Subcutaneous abdominal adipose tissue (tissue), 5 donors: ENCODE measurements around the gene PNLDC1.

ENCODE experiments used
- H3K27ac ChIP-seq: one replicate; pipeline ENCODE4 v1.7.0; 2013; ENCODE audit warnings: low read depth, mild to moderate bottlenecking, inconsistent platforms, low read length, moderate library complexity
- H3K27me3 ChIP-seq, 5 donors: one replicate each; pipeline ENCODE4 v1.7.0; 2013; ENCODE audit warnings: low read length in 5 of 5, inconsistent platforms in 1 of 5; ENCODE audit not compliant: control insufficient read depth in 5 of 5, insufficient read depth in 4 of 5
- H3K36me3 ChIP-seq, 5 donors: one replicate each; pipeline ENCODE4 v1.7.0; 2013; ENCODE audit warnings: low read length in 5 of 5; ENCODE audit not compliant: control insufficient read depth in 5 of 5, insufficient read depth in 5 of 5
- H3K4me1 ChIP-seq, 5 donors: one replicate each; pipeline ENCODE4 v1.7.0; 2013; ENCODE audit warnings: low read length in 5 of 5, mild to moderate bottlenecking in 3 of 5, moderate library complexity in 1 of 5; ENCODE audit not compliant: control insufficient read depth in 5 of 5, insufficient read depth in 5 of 5
- H3K4me3 ChIP-seq, 5 donors: one replicate each; pipeline ENCODE4 v1.7.0; 2013; ENCODE audit warnings: low read length in 5 of 5, low read depth in 1 of 5
- H3K9ac ChIP-seq, 5 donors: one replicate each; pipeline ENCODE4 v1.7.0; 2013; ENCODE audit warnings: low read length in 5 of 5, mild to moderate bottlenecking in 4 of 5, moderate library complexity in 3 of 5
- H3K9me3 ChIP-seq, 5 donors: one replicate each; pipeline ENCODE4 v1.7.0; 2013; ENCODE audit warnings: low read length in 5 of 5; ENCODE audit not compliant: control insufficient read depth in 5 of 5
- donor health status: healthy.
- donor health status: healthy.
- donor health status: healthy.
- donor health status: healthy.
- donor health status: healthy.

PNLDC1 gene

DNA sequence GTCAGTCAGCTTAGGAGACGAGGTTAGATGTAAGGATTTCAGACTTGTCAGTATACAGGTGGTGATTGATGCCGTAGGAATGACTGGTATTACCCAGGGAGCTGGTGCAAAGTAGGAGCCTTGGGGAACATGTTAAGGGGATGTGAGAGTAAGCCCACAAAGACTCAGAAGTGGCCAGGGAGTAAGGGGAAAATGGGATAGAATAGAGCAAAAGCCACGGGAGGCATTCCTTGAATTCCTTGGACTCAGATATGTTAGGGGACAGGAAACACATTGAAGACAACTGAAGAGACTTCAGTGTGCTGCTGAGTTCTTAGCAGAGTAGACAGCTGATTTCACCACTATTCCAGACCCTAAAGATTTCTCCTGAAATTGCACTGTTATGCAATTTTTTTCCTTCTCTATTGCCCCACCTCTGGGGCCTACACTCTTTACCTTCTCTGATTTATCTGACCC is 39.4 kb upstream of the PNLDC1 start:
- Histone ChIP-seq H3K36me3 (peaks cover 6 to 27% (median 24%) of the 10 kb centered on the region in 5 donors), H3K4me3 (peak overlapping the region in 4 of 5 donors; percentile 82 to 90 (median 86)), H3K4me1 (peaks cover 0 to 32% (median 22%) of the 10 kb centered on the region in 5 donors), H3K9ac (peak overlapping the region in 3 of 5 donors; percentile 87 to 97 (median 90)), H3K9me3 (no peaks in the 10 kb centered on the region), H3K27ac (peak overlapping the region; percentile 94), H3K27me3 (no peaks in the 10 kb centered on the region)

DNA sequence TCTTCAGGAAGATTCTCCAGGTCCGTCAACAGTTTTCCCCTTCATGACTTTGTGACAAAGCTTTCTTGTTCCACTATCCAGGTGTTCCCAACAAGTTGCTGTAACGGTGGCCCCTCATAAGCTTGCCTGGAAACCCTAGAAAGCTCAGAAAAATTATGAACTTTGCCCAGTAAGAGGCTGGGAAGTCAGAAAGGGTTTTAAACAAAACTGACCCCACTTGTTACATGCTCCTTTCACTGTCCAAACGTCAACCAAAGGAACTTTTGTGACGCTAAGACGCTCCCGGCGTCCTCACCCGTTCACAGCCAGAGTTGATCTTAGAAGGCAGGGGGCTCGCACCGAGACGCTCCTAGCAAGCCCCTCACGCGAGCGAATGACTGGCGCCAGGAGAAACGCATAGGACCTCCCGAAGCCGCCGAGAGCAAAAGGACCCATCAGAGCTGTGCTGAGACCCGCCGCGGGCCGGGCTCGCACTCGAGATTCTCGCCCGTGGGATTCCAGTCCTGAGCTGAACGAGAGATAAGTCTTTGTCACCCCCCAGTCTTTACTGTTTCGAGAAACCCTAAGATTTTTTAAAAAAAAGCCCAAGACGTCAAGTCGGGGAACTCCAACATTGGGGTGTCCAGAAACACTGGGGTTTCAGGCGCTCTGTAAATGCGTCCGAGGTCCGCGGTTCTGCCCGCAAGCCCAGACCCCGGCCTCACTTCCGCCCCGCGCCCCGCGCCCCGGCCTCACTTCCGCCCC is 38.8 kb upstream of the PNLDC1 start:
- Histone ChIP-seq H3K4me3 (peak overlapping the region; percentile 82 to 96 (median 87)), H3K4me1 (peaks cover 0 to 32% (median 22%) of the 10 kb centered on the region in 5 donors), H3K27ac (peak overlapping the region; percentile 94), H3K27me3 (no peaks in the 10 kb centered on the region), H3K9ac (peak overlapping the region; percentile 41 to 97 (median 88)), H3K36me3 (peaks cover 0 to 22% (median 19%) of the 10 kb centered on the region in 5 donors), H3K9me3 (no peaks in the 10 kb centered on the region)

DNA sequence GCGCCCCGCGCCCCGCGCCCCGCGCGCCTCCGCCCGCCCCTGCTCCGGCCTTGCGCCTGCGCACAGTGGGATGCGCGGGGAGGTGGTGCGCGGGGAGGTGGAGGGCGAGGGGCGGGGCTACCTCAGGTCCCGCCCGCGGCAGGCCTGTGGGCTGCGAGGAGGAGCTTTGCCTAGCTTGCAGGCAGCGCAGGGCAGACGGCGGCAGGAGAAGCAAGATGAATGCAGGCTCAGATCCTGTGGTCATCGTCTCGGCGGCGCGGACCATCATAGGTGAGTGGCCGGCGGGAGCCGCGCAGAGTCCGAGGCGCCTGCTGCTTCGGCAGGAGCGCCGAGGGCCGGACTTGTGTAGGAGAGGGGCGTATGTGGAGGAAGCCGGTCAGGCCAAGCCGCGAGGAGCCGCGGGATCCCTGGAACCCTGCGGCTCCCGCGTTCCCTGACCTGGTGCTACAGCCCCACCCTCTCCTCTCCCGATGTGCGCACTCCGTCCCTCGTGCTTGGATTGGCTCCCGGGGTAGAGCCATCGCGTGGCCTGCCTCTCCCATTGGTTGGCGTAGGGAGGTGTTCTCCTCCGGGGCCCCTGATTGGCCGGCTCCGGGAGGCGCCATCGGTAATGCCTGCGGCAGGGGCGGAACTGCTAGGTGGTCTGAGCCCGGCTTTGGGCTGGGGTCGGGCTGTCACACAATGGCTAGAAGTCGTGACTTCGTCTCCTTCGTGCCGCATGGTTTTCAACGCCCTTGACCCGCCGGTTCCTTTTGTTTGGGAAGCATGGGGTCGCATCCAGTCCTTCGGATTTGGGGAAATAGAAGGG is 38.0 kb upstream of the PNLDC1 start, which contains the start of gene ACAT2:
ACAT2 (plus strand) TSS at position 173 of the 808 bp plus-strand sequence; CDS start at position 216, 43 bp downstream.
- Histone ChIP-seq H3K9ac (peak within 1 kb of the TSS; percentile 41 to 97 (median 88)), H3K36me3 (peaks cover 2 to 22% (median 21%) of the 10 kb centered on the region in 5 donors), H3K27me3 (no peaks in the 10 kb centered on the region), H3K4me3 (peak within 1 kb of the TSS; percentile 85 to 96 (median 90)), H3K9me3 (no peaks in the 10 kb centered on the region), H3K4me1 (peaks cover 0 to 28% (median 18%) of the 10 kb centered on the region in 5 donors), H3K27ac (peak within 1 kb of the TSS; percentile 94)

DNA sequence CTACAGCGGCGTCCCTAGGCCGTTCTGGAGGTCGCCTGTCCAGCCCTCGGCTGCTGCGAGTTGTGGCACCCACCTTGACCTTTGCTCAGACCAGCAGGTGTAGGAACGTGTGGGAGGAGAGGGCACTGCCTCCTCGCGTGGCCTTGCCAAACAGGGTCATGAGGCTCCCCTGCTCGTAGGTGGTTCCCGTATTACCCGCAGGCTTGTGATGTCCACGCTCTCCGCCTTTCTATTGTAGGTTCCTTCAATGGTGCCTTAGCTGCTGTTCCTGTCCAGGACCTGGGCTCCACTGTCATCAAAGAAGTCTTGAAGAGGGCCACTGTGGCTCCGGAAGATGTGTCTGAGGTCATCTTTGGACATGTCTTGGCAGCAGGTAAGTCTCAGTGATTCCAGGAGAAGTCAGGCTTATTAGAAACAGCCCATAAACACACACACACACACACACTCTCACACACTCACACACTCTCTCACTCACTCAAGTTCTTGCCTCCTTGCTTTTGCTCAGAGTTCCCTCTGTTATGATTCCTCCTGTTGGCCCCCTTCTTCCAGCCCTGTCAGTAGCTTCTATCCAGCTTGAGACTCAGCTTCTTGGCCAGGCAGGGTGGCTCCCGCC is 37.3 kb upstream of the PNLDC1 start:
- peak overlapping the region; percentile 72 to 96 (median 90) for H3K4me3 ChIP-seq
- peak overlapping the region in 4 of 5 donors; percentile 66 to 94 (median 82) for H3K9ac ChIP-seq
- no peaks in the 10 kb centered on the region for H3K27me3 ChIP-seq
- H3K4me1 ChIP-seq, result peaks cover 0 to 28% (median 18%) of the 10 kb centered on the region in 5 donors
- H3K27ac ChIP-seq, result peak overlapping the region; percentile 94
- peaks cover 7 to 26% (median 26%) of the 10 kb centered on the region in 5 donors for H3K36me3 ChIP-seq
- H3K9me3 ChIP-seq, result no peaks in the 10 kb centered on the region

DNA sequence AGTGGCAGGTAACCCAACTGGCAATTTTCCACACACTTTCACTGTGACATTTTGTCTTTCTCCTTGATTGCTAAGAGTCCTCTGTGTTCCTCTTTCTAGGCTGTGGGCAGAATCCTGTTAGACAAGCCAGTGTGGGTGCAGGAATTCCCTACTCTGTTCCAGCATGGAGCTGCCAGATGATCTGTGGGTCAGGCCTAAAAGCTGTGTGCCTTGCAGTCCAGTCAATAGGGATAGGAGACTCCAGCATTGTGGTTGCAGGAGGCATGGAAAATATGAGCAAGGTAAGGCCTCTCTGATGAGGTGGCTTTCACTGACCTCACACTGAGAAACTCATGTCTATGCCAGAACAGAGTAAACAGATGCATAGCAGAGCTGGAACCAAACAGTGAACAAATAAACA is 33.2 kb upstream of the PNLDC1 start:
- Histone ChIP-seq H3K4me1 (peaks cover 0 to 11% (median 7%) of the 10 kb centered on the region in 5 donors), H3K27ac (no peak overlapping the region), H3K9me3 (no peaks in the 10 kb centered on the region), H3K27me3 (no peaks in the 10 kb centered on the region), H3K4me3 (no peak overlapping the region), H3K36me3 (peaks cover 21 to 42% (median 28%) of the 10 kb centered on the region in 5 donors), H3K9ac (no peak overlapping the region)

DNA sequence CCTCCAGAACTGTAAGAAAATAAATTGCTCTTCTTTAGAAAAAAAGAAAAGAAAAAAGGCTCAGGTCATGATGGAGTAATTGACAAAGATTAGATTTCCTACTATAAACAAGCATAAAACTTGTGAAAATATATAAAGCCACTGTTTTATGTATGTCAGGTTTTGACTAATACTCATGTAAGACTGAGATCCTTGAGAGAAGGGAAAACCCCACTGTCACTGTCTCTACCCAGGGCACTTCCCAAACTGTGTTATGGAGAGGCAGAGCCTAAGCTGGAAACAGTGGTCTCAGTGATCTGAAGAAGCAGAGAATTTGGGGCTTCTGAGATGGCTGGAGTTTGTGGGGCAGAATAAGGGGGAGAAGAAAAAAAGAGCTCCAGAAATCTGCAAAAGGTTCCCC is 30.6 kb upstream of the PNLDC1 start:
- H3K4me3 ChIP-seq, result no peak overlapping the region
- H3K27ac ChIP-seq, result no peak overlapping the region
- H3K27me3 ChIP-seq, result no peaks in the 10 kb centered on the region
- no peaks in the 10 kb centered on the region for H3K9me3 ChIP-seq
- H3K4me1 ChIP-seq, result no peaks in the 10 kb centered on the region
- no peak overlapping the region for H3K9ac ChIP-seq
- H3K36me3 ChIP-seq, result peaks cover 21 to 42% (median 28%) of the 10 kb centered on the region in 5 donors

DNA sequence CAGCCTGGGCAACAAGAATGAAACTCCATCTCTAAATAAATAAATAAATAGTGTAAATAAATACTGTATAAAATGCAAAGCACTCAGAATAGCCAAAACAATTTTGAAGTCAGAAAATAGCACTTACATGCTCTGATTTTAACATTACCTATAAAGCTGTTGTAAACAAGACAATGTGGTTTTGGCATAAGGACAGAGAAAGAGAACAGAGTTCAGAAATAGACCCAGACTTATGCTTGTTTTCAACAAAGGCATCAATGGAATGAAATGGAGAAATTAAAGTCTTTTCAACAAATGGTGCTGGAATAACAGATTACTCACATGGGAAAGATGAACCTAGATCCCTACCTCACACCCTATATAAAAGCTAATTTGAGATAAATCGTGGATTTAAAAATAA is 27.9 kb upstream of the PNLDC1 start:
- H3K4me1 ChIP-seq, result no peaks in the 10 kb centered on the region

DNA sequence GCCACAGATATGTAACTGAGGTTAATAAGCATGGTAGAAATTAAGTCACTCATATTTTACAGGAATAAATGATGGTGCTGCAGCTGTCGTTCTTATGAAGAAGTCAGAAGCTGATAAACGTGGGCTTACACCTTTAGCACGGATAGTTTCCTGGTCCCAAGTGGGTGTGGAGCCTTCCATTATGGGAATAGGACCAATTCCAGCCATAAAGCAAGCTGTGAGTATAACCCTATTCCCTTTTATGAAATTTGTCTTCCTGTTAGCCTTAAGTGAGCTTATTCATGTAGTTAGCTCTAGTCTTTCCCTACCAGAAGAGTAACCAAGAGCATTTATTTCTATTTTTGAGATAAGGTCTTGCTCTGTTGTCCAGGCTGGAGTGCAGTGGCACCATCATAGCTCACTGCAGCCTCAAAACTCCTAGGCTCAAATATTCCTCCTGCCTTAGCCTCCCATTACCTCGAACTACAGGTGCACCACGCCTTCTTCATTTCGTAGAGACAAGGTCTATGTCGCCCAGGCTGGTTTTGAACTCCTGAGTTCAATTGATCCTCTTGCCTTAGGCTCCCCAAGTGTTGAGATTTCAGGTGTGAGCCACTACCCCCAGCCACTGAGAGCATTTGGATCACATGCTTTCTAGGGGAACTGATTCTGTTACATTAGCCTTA is 22.7 kb upstream of the PNLDC1 start:
- Histone ChIP-seq H3K4me1 (no peaks in the 10 kb centered on the region), H3K36me3 (peaks cover 43 to 72% (median 54%) of the 10 kb centered on the region in 5 donors), H3K27ac (no peak overlapping the region), H3K9ac (no peak overlapping the region), H3K9me3 (no peaks in the 10 kb centered on the region), H3K4me3 (no peak overlapping the region), H3K27me3 (no peaks in the 10 kb centered on the region)

More for the DNA sequence above, 27.9 kb upstream of the PNLDC1 start:
- Histone ChIP-seq H3K27me3 (no peaks in the 10 kb centered on the region), H3K36me3 (peaks cover 14 to 49% (median 30%) of the 10 kb centered on the region in 5 donors), H3K9ac (no peak overlapping the region), H3K27ac (no peak overlapping the region), H3K4me3 (no peak overlapping the region), H3K9me3 (no peaks in the 10 kb centered on the region)

DNA sequence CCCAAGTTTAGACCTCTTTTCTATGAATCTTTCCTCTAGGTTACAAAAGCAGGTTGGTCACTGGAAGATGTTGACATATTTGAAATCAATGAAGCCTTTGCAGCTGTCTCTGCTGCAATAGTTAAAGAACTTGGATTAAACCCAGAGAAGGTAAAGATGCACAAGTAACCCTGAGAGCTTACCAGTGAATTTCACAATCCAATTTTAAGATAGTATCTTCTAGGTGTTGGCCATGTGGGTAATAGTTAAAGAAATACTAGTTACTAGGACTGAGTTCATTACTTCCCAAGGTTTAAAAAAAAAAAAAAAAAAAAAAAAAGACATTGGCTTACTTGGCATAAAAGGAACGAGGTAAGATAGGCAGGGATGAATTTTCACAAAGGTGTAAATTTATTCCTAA is 21.9 kb upstream of the PNLDC1 start:
- H3K36me3 ChIP-seq, result peaks cover 50 to 79% (median 62%) of the 10 kb centered on the region in 5 donors
- H3K27me3 ChIP-seq, result no peaks in the 10 kb centered on the region
- H3K4me1 ChIP-seq, result no peaks in the 10 kb centered on the region
- H3K4me3 ChIP-seq, result no peak overlapping the region
- H3K27ac ChIP-seq, result no peak overlapping the region
- no peak overlapping the region for H3K9ac ChIP-seq
- no peaks in the 10 kb centered on the region for H3K9me3 ChIP-seq
